Erythroblast (primary cell): ENCODE results near the gene NPTX1.

ENCODE experiments used
- DNase-seq, 2 experiments: peaks; one replicate each; lab custom pipeline; 2025; lab: John Stamatoyannopoulos, UW
- GATA1 ChIP-seq: IDR thresholded peaks from 2 replicates; pipeline ENCODE4 v1.6.1; 2011; ENCODE audit warnings: low read depth, mild to moderate bottlenecking, control low read depth, low read length, moderate library complexity
- POLR2A ChIP-seq: IDR thresholded peaks from 2 replicates; pipeline ENCODE4 v1.6.1; 2011; ENCODE audit warnings: mild to moderate bottlenecking, low read length

NPTX1 gene

GRCh38 chr17:80498920-80499410 lies 22.6 kb upstream of the NPTX1 start:
- TF ChIP-seq GATA1 = no peak
- TF ChIP-seq POLR2A = no peak

GRCh38 chr17:80498242-80498919 lies 22.0 kb upstream of the NPTX1 start:
- TF ChIP-seq POLR2A = no peak
- no peak for TF ChIP-seq GATA1
- no peak for DNase-seq

More at GRCh38 chr17:80498920-80499410, 22.6 kb upstream of the NPTX1 start:
- no peak for DNase-seq

GRCh38 chr17:80497726-80498241 lies 21.4 kb upstream of the NPTX1 start:
- TF ChIP-seq GATA1 = no peak
- no peak for TF ChIP-seq POLR2A
- peak in 1 of 2 experiments; percentile 48 for DNase-seq

GRCh38 chr17:80494547-80494946 lies 18.1 kb upstream of the NPTX1 start:
- no peak for DNase-seq
- TF ChIP-seq POLR2A (no peak), GATA1 (no peak)

GRCh38 chr17:80492343-80493136 lies 16.1 kb upstream of the NPTX1 start:
- TF ChIP-seq GATA1 (no peak), POLR2A (no peak)
- no peak for DNase-seq

- DNase-seq = no peak
- TF ChIP-seq GATA1 (no peak), POLR2A (no peak)
Observed at GRCh38 chr17:80491478-80492342, 15.3 kb upstream of the NPTX1 start.

- DNase-seq = no peak
- TF ChIP-seq GATA1 (no peak), POLR2A (no peak)
Observed at GRCh38 chr17:80487511-80487910, 11.1 kb upstream of the NPTX1 start.

GRCh38 chr17:80486692-80487091 lies 10.3 kb upstream of the NPTX1 start:
- DNase-seq = no peak
- TF ChIP-seq GATA1 = no peak
- TF ChIP-seq POLR2A = no peak

- TF ChIP-seq GATA1 (no peak), POLR2A (no peak)
- DNase-seq = no peak
Observed at GRCh38 chr17:80485846-80486245, 9.4 kb upstream of the NPTX1 start.

GRCh38 chr17:80482555-80483308 lies 6.3 kb upstream of the NPTX1 start:
- no peak for DNase-seq
- TF ChIP-seq POLR2A (no peak), GATA1 (no peak)

GRCh38 chr17:80482058-80482318 lies 5.6 kb upstream of the NPTX1 start:
- DNase-seq = no peak

GRCh38 chr17:80481284-80482057 lies 5.1 kb upstream of the NPTX1 start:
- DNase-seq = no peak
- TF ChIP-seq POLR2A (no peak), GATA1 (no peak)

More at GRCh38 chr17:80482058-80482318, 5.6 kb upstream of the NPTX1 start:
- TF ChIP-seq GATA1 = no peak
- TF ChIP-seq POLR2A = no peak

GRCh38 chr17:80480248-80480647 lies 3.8 kb upstream of the NPTX1 start:
- DNase-seq = no peak

More at GRCh38 chr17:80480248-80480647, 3.8 kb upstream of the NPTX1 start:
- TF ChIP-seq GATA1 = no peak
- no peak for TF ChIP-seq POLR2A
